ENCODE results near the gene RNF220. TPM values are rescaled to one million over a fixed set of nuclear protein-coding genes. Genes with fewer than 3 reads are reported as not detected.
"Not testable (repeated sequence)": the region's sequence is repeated elsewhere in the genome, so short reads cannot be mapped to it uniquely, and the experiment has no call there.

Gene RNF220
- total RNA-seq, 1 donor from 2014 or later: 22.9 TPM

GRCh38 chr1:44679468-44679867 lies 274.4 kb downstream of the RNF220 start:
- DNase-seq: no peak

DNA sequence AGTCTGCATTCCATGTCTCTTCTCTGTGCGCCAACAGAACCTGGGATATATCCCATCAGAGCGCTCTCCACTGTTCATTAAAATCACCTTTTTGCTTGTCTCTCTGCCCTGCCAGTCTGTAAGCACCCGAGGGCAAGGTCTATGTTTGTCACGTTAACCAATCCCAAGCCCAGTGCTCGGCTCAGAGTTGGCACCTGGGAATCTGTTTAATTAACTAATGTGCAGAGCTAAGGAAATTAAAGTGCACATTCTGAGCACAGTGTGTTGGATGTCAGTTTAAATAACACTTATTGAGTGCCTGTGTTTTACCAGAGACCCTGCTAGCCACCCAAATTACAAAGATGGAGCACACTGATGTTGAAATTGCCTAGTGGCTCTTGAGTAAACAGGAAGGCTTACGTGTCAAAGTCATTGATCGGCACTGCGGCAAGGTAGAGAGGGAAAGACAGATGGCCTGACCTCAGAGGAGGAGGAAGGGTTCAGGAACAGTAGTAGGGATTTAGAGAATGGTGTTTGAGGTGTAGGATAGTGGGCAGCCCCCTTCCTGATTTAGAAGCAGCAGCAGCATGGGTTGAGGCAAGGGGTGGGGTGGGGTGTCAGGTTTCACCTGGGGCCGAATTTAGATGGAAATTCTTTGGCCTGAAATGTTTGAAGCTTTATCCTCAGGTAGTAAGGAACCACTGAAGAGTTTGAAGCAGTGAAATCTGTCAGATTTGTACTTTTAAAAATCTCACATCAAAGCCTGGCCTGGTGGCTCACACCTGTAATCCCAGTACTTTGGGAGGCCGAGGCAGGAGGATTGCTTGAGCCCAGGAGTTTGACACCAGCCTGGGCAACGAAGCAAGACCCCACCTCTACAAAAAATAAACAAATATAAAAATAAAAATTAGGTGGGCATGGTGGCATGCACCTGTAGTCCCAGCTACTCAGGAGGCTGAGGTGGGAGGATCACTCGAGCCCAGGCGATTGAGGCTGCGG lies 277.1 kb downstream of the RNF220 start:
- no peak for DNase-seq

- DNase-seq: no peak
These were observed 277.8 kb downstream of the RNF220 start for GRCh38 chr1:44682883-44683265.

GRCh38 chr1:44684525-44684924 lies 279.5 kb downstream of the RNF220 start:
- no peak for DNase-seq

- no peak for DNase-seq
These were observed 280.2 kb downstream of the RNF220 start for GRCh38 chr1:44685218-44685617.

DNA sequence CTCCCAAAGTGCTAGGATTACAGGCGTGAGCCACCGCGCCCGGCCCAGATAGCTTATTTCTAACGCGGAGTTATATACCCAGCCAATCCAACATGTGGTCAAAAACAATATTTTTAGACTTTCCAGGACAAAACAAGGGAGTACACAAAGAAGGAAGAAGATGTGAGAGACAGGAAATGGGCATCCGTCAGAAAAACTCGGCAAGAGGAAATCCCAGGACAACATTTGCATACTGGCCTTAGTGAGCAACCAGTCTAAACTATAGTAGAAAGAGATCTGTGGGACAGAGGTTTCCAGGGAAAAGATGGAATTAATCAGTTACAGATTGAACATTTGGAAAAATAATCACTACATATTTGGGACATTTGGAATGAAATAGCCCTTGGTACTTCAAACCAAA lies 280.8 kb downstream of the RNF220 start:
- no peak for DNase-seq

DNA sequence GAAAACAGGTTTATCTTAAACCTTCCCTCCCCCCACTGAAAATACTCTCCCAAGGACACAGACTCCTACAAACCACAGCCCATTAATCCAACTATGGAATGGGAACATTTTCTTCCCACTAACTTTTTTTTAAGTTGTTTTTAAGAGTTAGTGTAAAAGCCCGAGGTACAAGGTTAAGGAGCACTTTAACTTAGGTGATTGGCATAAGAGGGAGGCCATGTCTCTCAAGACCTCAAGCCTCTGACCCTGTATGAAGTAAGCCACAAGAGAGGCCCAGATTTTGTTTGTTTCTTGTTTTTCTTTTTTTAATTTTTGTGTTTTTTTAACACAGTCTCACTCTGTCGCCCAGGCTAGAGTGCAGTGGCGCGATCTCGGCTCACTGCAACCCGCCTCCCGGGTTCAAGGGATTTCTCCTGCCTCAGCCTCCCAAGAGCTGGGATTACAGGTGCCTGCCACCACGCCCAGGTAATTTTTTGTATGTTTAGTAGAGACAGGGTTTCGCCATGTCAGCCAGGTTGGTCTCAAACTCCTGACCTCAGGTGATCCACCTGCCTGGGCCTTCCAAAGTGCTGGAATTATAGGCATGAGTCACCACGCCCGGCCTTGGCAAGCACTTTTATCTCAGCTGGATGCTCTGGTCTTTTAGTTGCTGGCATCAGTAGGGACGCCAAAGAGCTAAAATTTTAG lies 283.8 kb downstream of the RNF220 start:
- no peak for DNase-seq

DNA sequence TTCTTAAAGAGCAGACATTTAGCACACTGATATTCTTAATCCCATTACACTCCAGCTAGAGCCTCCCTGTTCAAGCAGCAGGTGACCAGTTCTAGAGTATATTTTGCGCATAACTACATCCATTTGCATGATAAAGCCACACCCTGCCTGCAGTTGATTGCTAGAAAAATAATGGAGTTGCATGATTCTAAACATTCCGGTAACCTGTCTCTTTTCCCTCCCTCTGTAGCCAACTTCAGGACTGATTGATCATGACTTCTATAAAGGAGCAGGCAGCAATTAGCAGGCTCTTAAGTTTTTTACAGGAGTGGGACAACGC lies 284.4 kb downstream of the RNF220 start:
- no peak for DNase-seq

GRCh38 chr1:44693159-44693558 lies 288.1 kb downstream of the RNF220 start:
- DNase-seq: no peak

DNA sequence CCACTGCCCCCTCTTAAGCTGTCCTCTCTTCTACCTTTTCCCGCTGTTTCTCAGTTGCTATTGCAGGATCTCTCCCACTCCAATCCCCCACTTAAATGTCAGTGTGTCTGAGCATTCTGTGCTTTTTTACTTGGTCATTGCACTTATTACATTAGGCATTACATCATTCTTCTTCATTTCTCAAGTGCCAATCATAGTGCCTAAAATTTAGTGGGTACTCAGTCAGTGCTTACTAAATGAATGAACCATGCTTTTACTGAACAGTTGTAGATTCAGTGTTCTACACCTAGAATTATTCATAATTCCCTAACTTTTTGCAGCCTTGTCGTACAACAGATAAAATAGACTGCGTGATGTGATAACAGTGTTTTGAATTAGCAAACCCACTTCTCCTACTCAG lies 288.8 kb downstream of the RNF220 start:
- no peak for DNase-seq

DNA sequence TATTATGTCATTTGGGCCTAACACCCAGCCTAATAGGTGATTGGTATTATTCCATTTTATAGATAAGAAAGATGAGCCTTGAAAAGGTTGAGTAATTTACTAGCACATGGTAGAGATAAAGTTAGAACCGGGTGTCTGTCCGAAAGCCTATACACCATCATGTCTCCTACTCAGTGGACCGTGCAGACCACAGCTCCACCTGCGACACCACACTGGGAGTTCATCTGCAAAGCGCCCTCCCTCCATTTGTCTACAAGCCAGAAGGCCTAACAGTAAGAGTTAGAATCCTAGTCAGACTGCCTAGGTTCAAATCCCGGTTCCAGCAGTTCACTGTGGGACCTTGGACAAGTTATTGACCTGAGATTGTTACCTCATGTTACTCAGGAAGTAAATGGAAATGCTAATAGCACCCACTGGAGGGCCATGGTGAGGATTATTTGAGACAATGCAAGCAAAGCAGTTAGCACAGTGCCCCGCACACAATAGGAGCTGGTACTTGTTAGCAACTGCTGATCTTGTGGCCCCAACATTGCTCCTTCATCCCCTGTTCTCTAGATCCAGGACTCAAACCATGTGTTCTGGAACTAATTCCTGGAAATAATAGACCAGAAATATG lies 289.9 kb downstream of the RNF220 start:
- no peak for DNase-seq

DNA sequence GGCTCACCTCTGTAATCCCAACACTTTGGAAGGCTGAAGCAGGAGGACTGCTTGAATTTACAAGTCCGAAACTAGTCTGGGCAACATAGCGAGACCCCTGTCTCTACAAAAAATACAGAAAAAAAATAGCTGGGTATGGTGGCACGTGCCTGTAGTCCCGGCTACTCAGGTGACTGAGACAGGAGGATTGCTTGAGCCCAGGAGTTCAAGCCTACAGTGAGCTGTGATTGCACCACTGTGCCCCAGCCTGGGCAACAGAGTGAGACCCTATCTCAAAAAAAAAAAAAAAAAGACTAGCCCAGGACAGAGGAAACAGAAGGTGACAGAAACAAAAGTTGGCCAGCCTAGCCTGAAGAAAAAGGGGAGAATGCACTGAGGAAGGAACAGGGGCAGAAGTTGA lies 290.6 kb downstream of the RNF220 start:
- DNase-seq: no peak

DNA sequence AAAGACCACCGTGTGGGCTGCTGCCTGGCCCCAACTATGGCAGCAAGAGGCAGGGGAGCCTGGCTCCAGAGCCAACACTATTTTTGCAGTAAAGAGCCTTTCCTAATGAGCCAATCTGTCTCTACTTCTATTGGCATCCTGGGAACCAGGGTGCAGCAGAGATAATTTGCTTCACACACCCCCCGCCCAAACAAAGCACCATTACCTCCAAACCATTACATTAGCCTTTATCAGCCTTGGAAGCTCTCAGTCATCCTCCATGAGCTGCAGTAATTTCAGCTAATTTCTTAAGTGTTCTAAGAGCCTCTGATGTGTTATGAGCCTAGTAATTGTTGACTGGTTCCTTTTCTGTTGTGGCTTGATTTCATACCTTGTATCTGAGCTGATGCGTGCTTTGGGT lies 291.0 kb downstream of the RNF220 start:
- DNase-seq: no peak

DNA sequence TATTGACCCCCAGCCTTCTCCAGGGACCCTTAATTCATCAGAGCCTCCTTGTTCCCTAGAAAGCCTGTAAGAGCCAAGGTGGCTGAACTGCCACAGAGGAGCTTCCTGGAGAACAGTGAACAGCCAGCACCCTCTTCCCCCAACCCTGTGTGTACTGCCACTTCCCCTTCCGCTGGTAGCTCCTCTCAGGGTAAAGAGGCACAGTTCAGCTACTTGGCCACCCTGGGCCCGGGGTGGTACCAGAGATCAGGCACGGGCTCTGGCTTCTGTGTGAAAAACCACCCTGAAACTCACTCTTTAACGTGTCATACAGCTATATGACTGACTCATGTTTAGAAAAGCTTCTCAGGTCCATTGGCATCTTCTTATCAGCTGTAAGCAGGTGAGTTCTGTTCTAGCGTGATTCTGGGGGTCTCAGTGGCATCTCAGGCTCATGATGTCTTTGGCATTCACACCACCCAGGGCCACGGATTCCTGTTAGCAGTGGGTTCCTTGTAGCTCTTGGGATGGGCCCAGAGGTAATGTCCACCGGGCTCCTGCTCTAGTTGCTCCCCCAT lies 291.8 kb downstream of the RNF220 start:
- no peak for DNase-seq

DNA sequence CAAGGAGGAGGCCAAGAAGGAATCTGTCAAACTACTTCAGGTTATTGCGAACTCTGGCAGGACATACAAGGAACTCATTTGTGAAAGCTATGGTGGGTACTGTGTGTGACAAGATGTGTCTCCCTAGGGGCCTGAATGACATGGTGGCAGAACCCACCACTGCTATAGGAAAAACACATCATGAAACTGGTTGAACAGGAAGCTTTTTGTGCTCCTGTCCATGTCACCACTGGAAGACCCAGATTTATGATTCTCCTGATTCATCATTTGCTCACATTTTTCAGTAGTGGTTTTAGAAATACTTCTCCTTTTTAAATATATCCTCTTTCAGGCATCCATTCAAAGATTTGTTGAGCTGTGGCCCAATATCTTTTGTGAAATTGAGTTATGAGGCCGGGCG lies 293.1 kb downstream of the RNF220 start:
- no peak for DNase-seq

- DNase-seq: not testable (repeated sequence)
These were observed 294.3 kb downstream of the RNF220 start for GRCh38 chr1:44699375-44699774.

GRCh38 chr1:44700573-44700972 lies 295.5 kb downstream of the RNF220 start:
- no peak for DNase-seq

- no peak for DNase-seq
These were observed 296.1 kb downstream of the RNF220 start for GRCh38 chr1:44701141-44701573.
